ENCODE measurements around the gene SPINK9.

DNA sequence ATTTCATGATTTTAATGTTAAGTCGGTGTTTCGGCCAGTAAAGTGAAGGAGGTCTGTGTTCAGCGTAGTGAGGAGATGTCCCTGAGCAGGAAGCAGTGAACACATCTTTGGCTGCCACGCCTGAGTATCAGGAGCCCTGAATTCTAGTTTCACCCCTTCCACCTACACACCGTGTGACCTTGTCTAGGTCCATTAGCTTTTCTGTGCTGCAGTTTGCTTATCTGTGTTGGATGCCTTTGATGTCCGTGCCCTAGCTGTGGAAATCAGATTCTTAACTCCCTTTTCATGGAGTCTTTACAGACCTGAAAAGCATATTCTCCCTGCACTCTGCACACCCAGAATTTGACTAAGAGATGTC is 49.0 kb downstream of the SPINK9 start:
- TF ChIP-seq EZH2 (IDR thresholded peaks at IDR 0.05; ENCODE audit: insufficient read depth, low read length) (no peak), CTCF (IDR thresholded peaks at IDR 0.05; ENCODE audit: insufficient read depth, low read depth, low read length) (no peak)
